SK-N-SH (cell line): ENCODE results near the gene PRAMEF25. TPM values are rescaled to one million over a fixed set of nuclear protein-coding genes. Genes with fewer than 3 reads are reported as not detected.
"Not testable (repeated sequence)": the region's sequence is repeated elsewhere in the genome, so short reads cannot be mapped to it uniquely, and the experiment has no call there.

Source experiments
- CTCF ChIA-PET: fragments of 300-600, 350-600 bp; formaldehyde crosslinking; extraction: SDS; loops from one replicate; lab custom pipeline; 2021; lab: Yijun Ruan, JAX
- POLR2A ChIA-PET: fragments of 350-600 bp; sonication (Branson Sonifier 250); formaldehyde crosslinking; extraction: SDS; loops from one replicate; lab custom pipeline; 2020; ENCODE audit warnings: antibody characterized with exemption, inconsistent platforms; lab: Yijun Ruan, JAX
- DNase-seq: peaks from one replicate; pipeline ENCODE4 v3.0.0; 2012
- H2AFZ ChIP-seq: fragments of 200-600 bp; sonication (generic); 2 replicates; pipeline ENCODE4 v1.8.1; 2016; ENCODE audit warnings: antibody characterized with exemption, mild to moderate bottlenecking, low read depth
- H3F3A ChIP-seq: fragments of 200-600 bp; sonication (generic); replicated peaks from 2 replicates; pipeline ENCODE3; 2016; ENCODE audit warnings: antibody characterized with exemption, mild to moderate bottlenecking; ENCODE audit not compliant: insufficient read depth
- H3K27ac ChIP-seq, 2 experiments: fragments of 200-500 bp in 1 of 2; fragments of 200-600 bp in 1 of 2; sonication (Bioruptor generic) in 1 of 2; sonication (generic), shearing (Covaris generic) in 1 of 2; 2 replicates each; pipeline versions ENCODE4 v1.5.1 to v1.6.1; 2014 to 2016; ENCODE audit warnings: low read depth in 2 of 2, inconsistent platforms in 1 of 2, low read length in 1 of 2, mild to moderate bottlenecking in 1 of 2, mixed read lengths in 1 of 2
- H3K27me3 ChIP-seq: fragments of 200-600 bp; sonication (generic), shearing (Covaris generic); 2 replicates; pipeline ENCODE4 v1.6.1; 2016; ENCODE audit warnings: mixed run types; ENCODE audit not compliant: insufficient read depth
- H3K36me3 ChIP-seq, 2 experiments: fragments of 200-500 bp in 1 of 2; fragments of 200-600 bp in 1 of 2; sonication (Bioruptor generic) in 1 of 2; sonication (generic) in 1 of 2; replicated peaks in 1 of 2; 2 replicates each; pipeline versions ENCODE3 to v1.5.1; 2014 to 2016; ENCODE audit warnings: low read length in 1 of 2, mild to moderate bottlenecking in 1 of 2; ENCODE audit not compliant: insufficient read depth in 2 of 2, control insufficient read depth in 1 of 2
- H3K4me1 ChIP-seq, 2 experiments: fragments of 200-500 bp in 1 of 2; fragments of 200-600 bp in 1 of 2; sonication (Bioruptor generic) in 1 of 2; sonication (generic), shearing (Covaris generic) in 1 of 2; 2 replicates each; pipeline versions ENCODE4 v1.5.1 to v1.6.1; 2014 to 2016; ENCODE audit warnings: low read depth in 1 of 2, low read length in 1 of 2, mixed run types in 1 of 2; ENCODE audit not compliant: insufficient read depth in 2 of 2, control insufficient read depth in 1 of 2
- H3K4me2 ChIP-seq: fragments of 200-600 bp; sonication (generic), shearing (Covaris generic); 2 replicates; pipeline ENCODE4 v1.6.1; 2017; ENCODE audit warnings: mixed run types
- H3K4me3 ChIP-seq, 2 experiments: fragments of 200-500 bp in 1 of 2; fragments of 200-600 bp in 1 of 2; sonication (Bioruptor generic) in 1 of 2; sonication (generic), shearing (Covaris generic) in 1 of 2; 2 replicates each; pipeline versions ENCODE4 v1.5.1 to v1.8.1; 2014 to 2016; ENCODE audit warnings: low read depth in 2 of 2, inconsistent platforms in 1 of 2, low read length in 1 of 2, mild to moderate bottlenecking in 1 of 2, mixed read lengths in 1 of 2, moderate library complexity in 1 of 2
- H3K79me2 ChIP-seq: fragments of 200-600 bp; sonication (generic); 2 replicates; pipeline ENCODE4 v1.8.1; 2017; ENCODE audit warnings: mild to moderate bottlenecking; ENCODE audit not compliant: insufficient read depth
- H3K9ac ChIP-seq: fragments of 200-600 bp; sonication (generic); 2 replicates; pipeline ENCODE4 v1.6.1; 2017; ENCODE audit warnings: mixed run types
- H3K9me2 ChIP-seq: fragments of 200-600 bp; sonication (generic); 2 replicates; pipeline ENCODE4 v1.6.1; 2017; ENCODE audit warnings: mixed run types
- H3K9me3 ChIP-seq: fragments of 200-600 bp; sonication (generic); 2 replicates; pipeline ENCODE4 v1.6.1; 2017; ENCODE audit warnings: mixed run types, mild to moderate bottlenecking, moderate library complexity
- H4K20me1 ChIP-seq: fragments of 200-600 bp; sonication (generic); 2 replicates; pipeline ENCODE4 v1.6.1; 2017; ENCODE audit warnings: mild to moderate bottlenecking, mixed run types; ENCODE audit not compliant: insufficient read depth
- WGBS: methylation state at CpG from one replicate; pipeline ENCODE4 v1.1.6; 2017; ENCODE audit warnings: low lambda C conversion rate; 5-methylcytosine and 5-hydroxymethylcytosine counted together
- polyA plus RNA-seq, 3 experiments: library from polyadenylated mRNA; depleted of rRNA; stranded (reverse); fragments of >200 nt; gene quantifications; 2 replicates each; pipeline ENCODE4 v1.2.3, GENCODE V29; 2012

Gene PRAMEF25
- polyA plus RNA-seq (2012; rRNA removed) = not detected in 2 replicates
- not detected in 2 replicates for polyA plus RNA-seq (2012; cell fraction: cytosol; rRNA removed)
- polyA plus RNA-seq (2012; cell fraction: nucleus; rRNA removed) = not detected in 2 replicates

DNA sequence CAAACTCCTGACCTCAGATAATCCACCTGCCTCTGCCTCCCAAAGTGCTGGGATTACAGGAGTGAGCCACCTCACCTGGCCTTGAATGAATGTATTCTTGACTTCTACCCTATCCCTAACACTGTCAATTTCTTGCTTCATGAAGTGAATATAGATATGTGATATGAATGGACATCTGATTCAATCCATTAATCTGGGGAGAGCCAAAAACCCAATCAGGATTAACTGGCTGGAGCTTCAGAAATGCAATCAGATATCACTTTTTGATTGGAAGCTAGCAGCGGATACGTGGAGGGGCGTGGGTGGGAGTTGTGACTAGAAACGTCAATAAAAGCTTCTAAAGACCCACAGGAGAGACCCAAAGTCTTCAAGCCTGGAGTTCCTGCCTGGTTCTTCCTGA is at the start of gene PRAMEF25:
PRAMEF25 (plus strand) TSS at position 301 of the 400 bp plus-strand sequence. CDS start 2,920 bp downstream, outside the sequence.
- H2AFZ ChIP-seq, DNase-seq, H4K20me1 ChIP-seq, H3K9ac ChIP-seq, H3K36me3 ChIP-seq, H3K27me3 ChIP-seq, H3F3A ChIP-seq, H3K79me2 ChIP-seq, POLR2A ChIA-PET, H3K4me3 ChIP-seq, H3K4me2 ChIP-seq, H3K9me3 ChIP-seq, H3K27ac ChIP-seq, H3K9me2 ChIP-seq, CTCF ChIA-PET, H3K4me1 ChIP-seq: not testable (repeated sequence)
- WGBS = no CpG with 5 or more reads among the region's 4 CpGs

DNA sequence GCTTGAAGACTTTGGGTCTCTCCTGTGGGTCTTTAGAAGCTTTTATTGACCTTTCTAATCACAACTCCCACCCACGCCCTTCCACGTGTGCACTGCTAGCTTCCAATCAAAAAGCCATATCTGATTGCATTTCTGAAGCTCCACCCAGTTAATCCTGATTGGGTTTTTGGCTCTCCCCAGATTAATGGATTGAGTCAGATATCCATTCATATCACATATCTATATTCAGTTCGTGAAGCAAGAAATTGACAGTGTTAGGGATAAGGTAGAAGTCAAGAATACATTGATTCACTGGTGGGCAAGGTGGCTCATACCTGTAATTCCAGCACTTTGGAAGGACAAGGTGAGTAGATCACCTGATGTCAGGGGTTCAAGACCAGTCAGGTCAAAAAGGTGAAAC is 14.1 kb upstream of the PRAMEF25 start, which contains the start of gene PRAMEF27:
PRAMEF27 (minus strand) TSS at position 101 of the 400 bp plus-strand sequence. CDS start 2,916 bp downstream, outside the sequence.
- DNase-seq, H3K4me1 ChIP-seq, H3K36me3 ChIP-seq, H3K27ac ChIP-seq, H3K4me2 ChIP-seq, H3K4me3 ChIP-seq, H2AFZ ChIP-seq, H3K79me2 ChIP-seq, H4K20me1 ChIP-seq, H3F3A ChIP-seq, H3K9ac ChIP-seq, H3K27me3 ChIP-seq, H3K9me3 ChIP-seq, H3K9me2 ChIP-seq, CTCF ChIA-PET, POLR2A ChIA-PET: not testable (repeated sequence)
- WGBS = 0% methylated on average over 3 of the region's 3 CpGs

DNA sequence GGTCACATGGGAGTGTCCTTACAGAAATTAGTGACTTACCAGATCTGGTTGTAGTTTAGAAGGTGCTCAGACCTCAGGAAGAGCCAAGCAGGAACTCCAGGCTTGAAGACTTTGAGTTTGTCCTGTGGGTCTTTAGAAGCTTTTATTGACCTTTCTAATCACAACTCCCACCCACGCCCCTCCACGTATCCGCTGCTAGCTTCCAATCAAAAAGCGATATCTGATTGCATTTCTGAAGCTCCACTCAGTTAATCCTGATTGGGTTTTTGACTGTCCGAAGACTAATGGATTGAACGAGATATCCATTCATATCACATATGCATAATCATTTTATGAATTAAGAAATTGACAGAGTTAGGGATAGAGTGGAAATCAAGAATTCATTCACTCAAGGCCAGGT is 46.2 kb downstream of the PRAMEF25 start, which contains the start of gene HNRNPCL2:
HNRNPCL2 (minus strand) TSS at position 101 of the 400 bp plus-strand sequence. CDS start 454 bp downstream, outside the sequence.
- H3K4me3 ChIP-seq, DNase-seq, H3F3A ChIP-seq, CTCF ChIA-PET, H2AFZ ChIP-seq, H4K20me1 ChIP-seq, H3K27me3 ChIP-seq, H3K27ac ChIP-seq, H3K36me3 ChIP-seq, H3K4me1 ChIP-seq, H3K9ac ChIP-seq, H3K79me2 ChIP-seq, H3K9me3 ChIP-seq, POLR2A ChIA-PET, H3K4me2 ChIP-seq, H3K9me2 ChIP-seq: not testable (repeated sequence)
- WGBS = 0% methylated on average over 5 of the region's 6 CpGs

Other genes starting within 250 kb of the PRAMEF25 start
- gene PRAMEF11, start 239.4 kb upstream of the PRAMEF25 start, polyA plus RNA-seq (2012; rRNA removed) = not detected in 2 replicates
- gene HNRNPCL1, start 222.1 kb upstream of the PRAMEF25 start, polyA plus RNA-seq (2012; rRNA removed) = not detected in 2 replicates
- not detected in 2 replicates for gene PRAMEF2, start 213.7 kb upstream of the PRAMEF25 start, polyA plus RNA-seq (2012; rRNA removed)
- gene PRAMEF4, start 184.6 kb upstream of the PRAMEF25 start, polyA plus RNA-seq (2012; rRNA removed) = not detected in 2 replicates
- not detected in 2 replicates for gene PRAMEF10, start 172.5 kb upstream of the PRAMEF25 start, polyA plus RNA-seq (2012; rRNA removed)
- not detected in 2 replicates for gene PRAMEF7, start 154.2 kb upstream of the PRAMEF25 start, polyA plus RNA-seq (2012; rRNA removed)
- gene PRAMEF6, start 123.2 kb upstream of the PRAMEF25 start, polyA plus RNA-seq (2012; rRNA removed) = not detected in 2 replicates
- not detected in 2 replicates for gene PRAMEF27, start 14.2 kb upstream of the PRAMEF25 start, polyA plus RNA-seq (2012; rRNA removed)
- not detected in 2 replicates for gene HNRNPCL3, start 10.0 kb upstream of the PRAMEF25 start, polyA plus RNA-seq (2012; rRNA removed)
- gene HNRNPCL2, start 46.1 kb downstream of the PRAMEF25 start, polyA plus RNA-seq (2012; rRNA removed) = not detected in 2 replicates
- not detected in 2 replicates for gene PRAMEF26, start 85.2 kb downstream of the PRAMEF25 start, polyA plus RNA-seq (2012; rRNA removed)
- not detected in 2 replicates for gene HNRNPCL4, start 94.9 kb downstream of the PRAMEF25 start, polyA plus RNA-seq (2012; rRNA removed)
- not detected in 2 replicates for gene PRAMEF9, start 101.1 kb downstream of the PRAMEF25 start, polyA plus RNA-seq (2012; rRNA removed)
- not detected in 2 replicates for gene PRAMEF13, start 130.6 kb downstream of the PRAMEF25 start, polyA plus RNA-seq (2012; rRNA removed)
- gene PRAMEF18, start 155.4 kb downstream of the PRAMEF25 start, polyA plus RNA-seq (2012; rRNA removed) = not detected in 2 replicates
- not detected in 2 replicates for gene PRAMEF5, start 183.4 kb downstream of the PRAMEF25 start, polyA plus RNA-seq (2012; rRNA removed)
- not detected in 2 replicates for gene PRAMEF8, start 214.4 kb downstream of the PRAMEF25 start, polyA plus RNA-seq (2012; rRNA removed)
- gene PRAMEF33, start 232.8 kb downstream of the PRAMEF25 start, polyA plus RNA-seq (2012; rRNA removed) = not detected in 2 replicates
- not detected in 2 replicates for gene PRAMEF15, start 244.8 kb downstream of the PRAMEF25 start, polyA plus RNA-seq (2012; rRNA removed)